Subcutaneous adipose tissue (tissue), 4 donors: ENCODE data around the gene PASK. TPM values are rescaled to one million over a fixed set of nuclear protein-coding genes. Genes with fewer than 3 reads are reported as not detected.

Source experiments
- CTCF ChIP-seq: fragments of 450-650 bp; IDR thresholded peaks from one replicate; pipeline ENCODE4 v1.5.1; 2016; ENCODE audit warnings: low read depth, mild to moderate bottlenecking, control low read depth, antibody characterized with exemption, moderate library complexity
- total RNA-seq, 4 donors: library from RNA; depleted of rRNA; stranded (reverse); fragments of >200 nt; gene quantifications; one replicate each; pipeline ENCODE4 v1.1.0, GENCODE V29; 2016

PASK gene
- total RNA-seq, 4 donors from 2014 or later, result 2.0 to 4.4 (median 4.0) TPM

DNA sequence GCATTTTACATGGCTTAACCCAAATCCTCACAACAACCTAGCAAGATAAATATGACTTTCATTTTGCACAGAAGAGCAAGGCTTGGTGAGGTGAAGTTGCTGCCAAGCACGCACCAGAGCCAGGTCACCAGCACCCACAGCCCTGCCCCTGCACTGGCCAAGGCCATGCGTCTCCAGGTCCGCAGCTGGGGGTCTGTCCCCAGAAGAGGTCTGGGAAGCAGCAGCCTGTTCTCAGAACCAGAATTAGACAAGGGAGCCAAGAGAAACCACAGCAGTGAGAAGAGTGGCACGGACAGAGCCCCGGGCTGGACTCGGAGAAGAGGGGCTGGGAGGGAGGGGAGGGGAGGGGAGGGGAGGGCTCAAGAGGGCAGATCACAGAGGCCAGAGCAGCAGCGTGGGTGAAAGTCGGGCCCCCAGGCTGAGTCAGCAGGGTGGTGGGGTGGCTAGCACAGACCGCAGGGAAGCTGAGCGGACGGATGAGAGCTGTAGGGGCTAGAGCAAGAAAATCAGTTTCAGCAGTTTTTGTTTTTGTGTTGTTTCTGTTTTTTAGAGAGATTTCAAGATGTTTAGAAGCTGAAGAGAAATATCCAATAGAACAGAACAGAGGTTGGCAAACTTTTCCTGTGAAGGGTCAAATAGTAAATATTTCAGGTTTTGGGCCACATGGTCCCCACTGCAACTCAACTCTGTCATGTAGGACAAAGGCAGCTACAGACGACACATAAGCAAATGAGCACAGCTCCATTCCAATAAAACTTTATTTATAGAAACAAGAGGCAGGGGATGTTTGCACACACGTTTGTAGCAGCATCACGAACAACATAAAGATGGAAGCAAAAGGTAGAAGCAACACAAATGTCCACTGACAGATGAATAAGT, 39.8 kb downstream of the PASK start:
- no peak for TF ChIP-seq CTCF

DNA sequence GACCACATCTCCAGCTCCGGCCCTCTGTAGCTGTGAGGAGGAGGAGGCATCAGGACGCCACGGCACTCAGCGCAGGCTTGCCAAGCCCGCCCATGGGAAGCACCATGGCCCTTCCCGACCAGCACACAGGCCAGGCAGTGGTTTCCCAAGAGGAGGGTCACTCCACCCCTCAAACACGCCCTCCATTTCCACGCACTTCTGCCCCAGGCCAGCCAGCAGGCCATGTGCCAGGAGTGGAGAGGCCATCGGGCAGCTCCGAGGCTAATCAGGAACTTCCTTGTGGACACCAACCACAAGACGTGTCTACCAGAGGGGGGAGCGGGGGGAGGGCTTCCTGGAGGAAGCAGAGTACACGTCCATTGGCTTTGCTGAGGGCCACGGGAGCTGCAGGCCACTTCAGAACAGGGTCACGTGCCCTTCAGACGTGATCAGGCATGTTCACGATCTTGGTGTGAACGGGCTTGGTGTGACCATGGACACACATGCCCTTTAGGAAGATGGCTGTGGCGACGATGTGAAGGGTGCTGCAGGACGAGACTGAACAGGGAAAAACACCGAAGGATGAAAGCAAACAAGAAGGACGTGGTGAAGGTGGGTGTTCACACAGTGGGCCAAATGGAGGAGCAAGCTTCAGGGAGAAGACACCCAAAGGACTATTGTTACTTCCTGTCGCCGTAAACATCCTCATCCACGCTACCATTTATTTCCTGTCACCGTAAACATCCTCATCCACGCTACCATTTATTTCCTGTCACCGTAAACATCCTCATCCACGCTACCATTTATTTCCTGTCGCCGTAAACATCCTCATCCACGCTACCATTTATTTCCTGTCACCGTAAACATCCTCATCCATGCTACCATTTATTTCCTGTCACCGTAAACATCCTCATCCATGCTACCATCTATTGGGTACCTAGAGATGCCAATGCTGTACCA, 40.7 kb downstream of the PASK start:
- TF ChIP-seq CTCF, result no peak

GRCh38 chr2:241107031-241107783, 42.1 kb downstream of the PASK start:
- TF ChIP-seq CTCF, result no peak

DNA sequence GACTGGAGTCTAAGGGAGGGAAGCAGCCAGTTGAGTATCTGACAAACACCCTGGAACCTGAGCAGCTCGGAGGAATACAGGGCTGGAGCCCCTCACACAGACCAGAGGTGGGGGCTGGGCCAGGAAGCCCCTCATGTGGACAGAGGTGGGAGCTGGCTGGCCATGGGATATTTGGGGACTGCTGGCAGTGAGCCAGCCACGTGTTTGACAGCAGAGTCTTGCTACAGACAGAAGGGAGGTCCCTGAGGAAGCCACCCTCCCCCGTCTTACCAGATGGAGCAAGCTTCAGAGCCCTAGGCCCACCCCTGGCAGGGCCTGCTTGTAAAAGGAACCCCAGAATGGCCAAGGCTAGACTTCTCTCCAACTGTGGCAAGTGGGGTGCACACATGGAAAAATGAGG, 43.6 kb downstream of the PASK start:
- no peak for TF ChIP-seq CTCF

- TF ChIP-seq CTCF, result no peak
Measured at GRCh38 chr2:241103176-241103595, 46.1 kb downstream of the PASK start.

- no peak for TF ChIP-seq CTCF
Measured at GRCh38 chr2:241102239-241102803, 47.0 kb downstream of the PASK start, which contains the start of gene MTERF4. TSS of gene MTERF4 (minus strand) at chr2:241102287. CDS start at chr2:241102273, 14 bp downstream.
